Liver (tissue), 9 donors: ENCODE results near the gene DIAPH2. TPM values are rescaled to one million over a fixed set of nuclear protein-coding genes. Genes with fewer than 3 reads are reported as not detected.
A peak's percentile ranks its signal among the peaks of the same experiment; 100 is the strongest.

ENCODE experiments used
- DNase-seq: peaks from one replicate; pipeline ENCODE4 v3.0.0-alpha.2; 2017; ENCODE audit warnings: low spot score
- H3K27ac ChIP-seq, 2 donors: one replicate each; pipeline ENCODE4 v1.7.0; 2013; ENCODE audit warnings: inconsistent platforms in 2 of 2, low read length in 2 of 2, control low read depth in 1 of 2, low read depth in 1 of 2, mild to moderate bottlenecking in 1 of 2
- H3K27me3 ChIP-seq, 4 donors: one replicate each; pipeline versions ENCODE4 v1.6.1 to v1.7.0; 2013; ENCODE audit warnings: low read length in 3 of 4, inconsistent platforms in 1 of 4, mild to moderate bottlenecking in 1 of 4, moderate library complexity in 1 of 4; ENCODE audit not compliant: control insufficient read depth in 4 of 4, insufficient read depth in 4 of 4
- H3K36me3 ChIP-seq, 4 donors: one replicate each; pipeline versions ENCODE4 v1.6.1 to v1.7.0; 2013; ENCODE audit warnings: low read length in 3 of 4, mild to moderate bottlenecking in 3 of 4, low read depth in 1 of 4, moderate library complexity in 1 of 4; ENCODE audit not compliant: control insufficient read depth in 4 of 4, insufficient read depth in 3 of 4
- H3K4me1 ChIP-seq, 4 donors: one replicate each; pipeline versions ENCODE4 v1.6.1 to v1.7.0; 2013; ENCODE audit warnings: low read length in 3 of 4, mild to moderate bottlenecking in 3 of 4, moderate library complexity in 1 of 4; ENCODE audit not compliant: control insufficient read depth in 4 of 4, insufficient read depth in 4 of 4
- H3K4me3 ChIP-seq, 3 donors: one replicate each; pipeline versions ENCODE4 v1.6.1 to v1.7.0; 2013; ENCODE audit warnings: low read length in 3 of 3, control low read depth in 1 of 3, low read depth in 1 of 3, mild to moderate bottlenecking in 1 of 3
- H3K9ac ChIP-seq, 2 donors: one replicate each; pipeline ENCODE4 v1.7.0; 2013; ENCODE audit warnings: low read length in 2 of 2, mild to moderate bottlenecking in 2 of 2, moderate library complexity in 2 of 2, control low read depth in 1 of 2, low read depth in 1 of 2
- H3K9me3 ChIP-seq, 4 donors: one replicate each; pipeline versions ENCODE4 v1.6.1 to v1.7.0; 2013; ENCODE audit warnings: low read length in 3 of 4; ENCODE audit not compliant: control insufficient read depth in 4 of 4
- EGR1 ChIP-seq, 2 donors: IDR thresholded peaks; 2 replicates each; pipeline ENCODE4 v1.6.1; 2016 to 2018; ENCODE audit warnings: antibody characterized with exemption in 2 of 2, low read depth in 2 of 2
- FOXA1 ChIP-seq: IDR thresholded peaks from 2 replicates; pipeline ENCODE4 v1.6.1; 2016; ENCODE audit warnings: antibody characterized with exemption
- FOXA2 ChIP-seq: IDR thresholded peaks from 2 replicates; pipeline ENCODE4 v1.6.1; 2016; ENCODE audit warnings: antibody characterized with exemption
- GABPA ChIP-seq, 2 donors: IDR thresholded peaks in 1 of 2; conservative IDR thresholded peaks in 1 of 2; 2 replicates each; pipeline ENCODE4 v1.6.1; 2016; ENCODE audit warnings: antibody characterized with exemption in 2 of 2, mild to moderate bottlenecking in 1 of 2, moderate library complexity in 1 of 2
- HNF4A ChIP-seq, 2 donors: conservative IDR thresholded peaks; 2 replicates each; pipeline ENCODE4 v1.6.1; 2016; ENCODE audit warnings: antibody characterized with exemption in 2 of 2, mild to moderate bottlenecking in 2 of 2
- HNF4G ChIP-seq: IDR thresholded peaks from 2 replicates; pipeline ENCODE4 v1.6.1; 2016; ENCODE audit warnings: antibody characterized with exemption
- JUND ChIP-seq, 2 donors: IDR thresholded peaks; 2 replicates each; pipeline ENCODE4 v1.6.1; 2016; ENCODE audit warnings: antibody characterized with exemption in 2 of 2
- NR2F2 ChIP-seq: IDR thresholded peaks from 2 replicates; pipeline ENCODE4 v1.6.1; 2016; ENCODE audit warnings: antibody characterized with exemption
- RAD21 ChIP-seq, 2 donors: IDR thresholded peaks; 2 replicates each; pipeline ENCODE4 v1.6.1; 2016; ENCODE audit warnings: antibody characterized with exemption in 2 of 2, mild to moderate bottlenecking in 2 of 2
- SP1 ChIP-seq: IDR thresholded peaks from 2 replicates; pipeline ENCODE4 v1.6.1; 2018; ENCODE audit warnings: antibody characterized with exemption, mild to moderate bottlenecking
- TAF1 ChIP-seq: conservative IDR thresholded peaks from 2 replicates; pipeline ENCODE4 v1.6.1; 2016; ENCODE audit warnings: antibody characterized with exemption, mild to moderate bottlenecking
- YY1 ChIP-seq: IDR thresholded peaks from 2 replicates; pipeline ENCODE4 v1.6.1; 2016; ENCODE audit warnings: antibody characterized with exemption, mild to moderate bottlenecking
- WGBS: extraction: QIAGEN DNeasy Blood & Tissue Kit; methylation state at CpG from one replicate; pipeline ENCODE4 v1.1.7; 2013; 5-methylcytosine and 5-hydroxymethylcytosine counted together
- polyA plus RNA-seq, 2 donors: library from polyadenylated mRNA; stranded (reverse) in 1 of 2; unstranded in 1 of 2; fragments of 200-250 nt in 1 of 2; fragments of >200 nt in 1 of 2; fragmentation: Nextera tagmentation in 1 of 2; extraction: Ambion mirVana in 1 of 2; gene quantifications; one replicate each; pipeline versions ENCODE4 v1.2.1 to v1.2.3, GENCODE V29; 2013 to 2015
- total RNA-seq, 2 donors: library from RNA; depleted of rRNA; stranded (reverse); fragments of >200 nt; gene quantifications; one replicate each; pipeline ENCODE4 v1.2.3, GENCODE V29; 2014
- TF ChIP-seq, protein P1 (sequence below): IDR thresholded peaks from 2 replicates; pipeline ENCODE4 v1.6.1; 2016; ENCODE audit warnings: antibody characterized with exemption
- TF ChIP-seq, protein P2 (sequence below): fragments of 150-350 bp; IDR thresholded peaks from 2 replicates; pipeline ENCODE4 v1.5.1; 2017; ENCODE audit warnings: improper control_type of control experiment, low read depth, low read length; ENCODE audit not compliant: missing input control
- TF ChIP-seq, protein P3 (sequence below): IDR thresholded peaks from 2 replicates; pipeline ENCODE4 v1.6.1; 2016; ENCODE audit warnings: antibody characterized with exemption
- TF ChIP-seq, protein P4 (sequence below): IDR thresholded peaks from 2 replicates; pipeline ENCODE4 v1.6.1; 2016; ENCODE audit warnings: antibody characterized with exemption
- TF ChIP-seq, protein P5 (sequence below): IDR thresholded peaks from 2 replicates; pipeline ENCODE4 v1.6.1; 2016; ENCODE audit warnings: antibody characterized with exemption, mild to moderate bottlenecking
- donor health status: healthy.
- donor health status: healthy.
- donor health status: healthy.
- donor health status: healthy.
- donor health status: healthy.

DIAPH2 gene
- total and polyA plus RNA-seq, 4 donors, result 2.7 to 16.6 (median 5.3) TPM

DNA sequence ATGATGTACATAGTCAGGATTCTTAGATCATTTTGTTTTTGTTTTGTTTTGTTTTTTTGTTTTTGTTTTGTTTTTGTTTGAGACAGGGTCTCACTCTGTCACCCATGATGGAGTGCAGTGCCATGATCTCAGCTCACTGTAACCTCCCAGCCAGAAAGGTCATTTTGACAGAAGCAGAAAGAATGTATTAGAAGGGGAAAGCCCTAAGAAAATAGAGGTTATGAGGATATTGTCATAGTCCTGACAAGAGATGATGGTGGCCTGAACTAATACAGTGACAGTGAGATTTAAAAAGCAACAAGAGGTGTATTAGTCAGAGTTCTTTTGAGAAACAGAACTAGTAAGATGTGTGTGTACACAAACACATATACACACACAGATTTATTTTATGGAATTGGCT lies 702.4 kb downstream of the DIAPH2 start:
- no peak for DNase-seq
- Histone ChIP-seq H3K36me3 (no peaks in the 10 kb centered on the region), H3K9me3 (no peaks in the 10 kb centered on the region), H3K4me3 (no peak overlapping the region), H3K27ac (no peak overlapping the region), H3K4me1 (no peaks in the 10 kb centered on the region), H3K27me3 (no peaks in the 10 kb centered on the region), H3K9ac (no peak overlapping the region)
- TF ChIP-seq FOXA1 (no peak), HNF4A (conservative IDR thresholded peaks at IDR 0.05) (no peak), EGR1 (IDR thresholded peaks at IDR 0.05; ENCODE audit: low read depth in 2 of 2) (no peak), HNF4G (no peak), NR2F2 (no peak), JUND (IDR thresholded peaks at IDR 0.05) (no peak), YY1 (no peak), RAD21 (IDR thresholded peaks at IDR 0.05) (no peak), TAF1 (no peak), GABPA (IDR thresholded peaks at IDR 0.05 in 1 of 2, conservative IDR thresholded peaks at IDR 0.05 in 1 of 2) (no peak), FOXA2 (no peak), SP1 (no peak)
- TF ChIP-seq, protein P1, sequence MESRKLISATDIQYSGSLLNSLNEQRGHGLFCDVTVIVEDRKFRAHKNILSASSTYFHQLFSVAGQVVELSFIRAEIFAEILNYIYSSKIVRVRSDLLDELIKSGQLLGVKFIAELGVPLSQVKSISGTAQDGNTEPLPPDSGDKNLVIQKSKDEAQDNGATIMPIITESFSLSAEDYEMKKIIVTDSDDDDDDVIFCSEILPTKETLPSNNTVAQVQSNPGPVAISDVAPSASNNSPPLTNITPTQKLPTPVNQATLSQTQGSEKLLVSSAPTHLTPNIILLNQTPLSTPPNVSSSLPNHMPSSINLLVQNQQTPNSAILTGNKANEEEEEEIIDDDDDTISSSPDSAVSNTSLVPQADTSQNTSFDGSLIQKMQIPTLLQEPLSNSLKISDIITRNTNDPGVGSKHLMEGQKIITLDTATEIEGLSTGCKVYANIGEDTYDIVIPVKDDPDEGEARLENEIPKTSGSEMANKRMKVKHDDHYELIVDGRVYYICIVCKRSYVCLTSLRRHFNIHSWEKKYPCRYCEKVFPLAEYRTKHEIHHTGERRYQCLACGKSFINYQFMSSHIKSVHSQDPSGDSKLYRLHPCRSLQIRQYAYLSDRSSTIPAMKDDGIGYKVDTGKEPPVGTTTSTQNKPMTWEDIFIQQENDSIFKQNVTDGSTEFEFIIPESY, result no peak
- TF ChIP-seq, protein P2, sequence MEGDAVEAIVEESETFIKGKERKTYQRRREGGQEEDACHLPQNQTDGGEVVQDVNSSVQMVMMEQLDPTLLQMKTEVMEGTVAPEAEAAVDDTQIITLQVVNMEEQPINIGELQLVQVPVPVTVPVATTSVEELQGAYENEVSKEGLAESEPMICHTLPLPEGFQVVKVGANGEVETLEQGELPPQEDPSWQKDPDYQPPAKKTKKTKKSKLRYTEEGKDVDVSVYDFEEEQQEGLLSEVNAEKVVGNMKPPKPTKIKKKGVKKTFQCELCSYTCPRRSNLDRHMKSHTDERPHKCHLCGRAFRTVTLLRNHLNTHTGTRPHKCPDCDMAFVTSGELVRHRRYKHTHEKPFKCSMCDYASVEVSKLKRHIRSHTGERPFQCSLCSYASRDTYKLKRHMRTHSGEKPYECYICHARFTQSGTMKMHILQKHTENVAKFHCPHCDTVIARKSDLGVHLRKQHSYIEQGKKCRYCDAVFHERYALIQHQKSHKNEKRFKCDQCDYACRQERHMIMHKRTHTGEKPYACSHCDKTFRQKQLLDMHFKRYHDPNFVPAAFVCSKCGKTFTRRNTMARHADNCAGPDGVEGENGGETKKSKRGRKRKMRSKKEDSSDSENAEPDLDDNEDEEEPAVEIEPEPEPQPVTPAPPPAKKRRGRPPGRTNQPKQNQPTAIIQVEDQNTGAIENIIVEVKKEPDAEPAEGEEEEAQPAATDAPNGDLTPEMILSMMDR, result no peak
- TF ChIP-seq, protein P3, sequence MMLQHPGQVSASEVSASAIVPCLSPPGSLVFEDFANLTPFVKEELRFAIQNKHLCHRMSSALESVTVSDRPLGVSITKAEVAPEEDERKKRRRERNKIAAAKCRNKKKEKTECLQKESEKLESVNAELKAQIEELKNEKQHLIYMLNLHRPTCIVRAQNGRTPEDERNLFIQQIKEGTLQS, result no peak
- TF ChIP-seq, protein P4, sequence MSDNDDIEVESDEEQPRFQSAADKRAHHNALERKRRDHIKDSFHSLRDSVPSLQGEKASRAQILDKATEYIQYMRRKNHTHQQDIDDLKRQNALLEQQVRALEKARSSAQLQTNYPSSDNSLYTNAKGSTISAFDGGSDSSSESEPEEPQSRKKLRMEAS, result no peak
- TF ChIP-seq, protein P5, sequence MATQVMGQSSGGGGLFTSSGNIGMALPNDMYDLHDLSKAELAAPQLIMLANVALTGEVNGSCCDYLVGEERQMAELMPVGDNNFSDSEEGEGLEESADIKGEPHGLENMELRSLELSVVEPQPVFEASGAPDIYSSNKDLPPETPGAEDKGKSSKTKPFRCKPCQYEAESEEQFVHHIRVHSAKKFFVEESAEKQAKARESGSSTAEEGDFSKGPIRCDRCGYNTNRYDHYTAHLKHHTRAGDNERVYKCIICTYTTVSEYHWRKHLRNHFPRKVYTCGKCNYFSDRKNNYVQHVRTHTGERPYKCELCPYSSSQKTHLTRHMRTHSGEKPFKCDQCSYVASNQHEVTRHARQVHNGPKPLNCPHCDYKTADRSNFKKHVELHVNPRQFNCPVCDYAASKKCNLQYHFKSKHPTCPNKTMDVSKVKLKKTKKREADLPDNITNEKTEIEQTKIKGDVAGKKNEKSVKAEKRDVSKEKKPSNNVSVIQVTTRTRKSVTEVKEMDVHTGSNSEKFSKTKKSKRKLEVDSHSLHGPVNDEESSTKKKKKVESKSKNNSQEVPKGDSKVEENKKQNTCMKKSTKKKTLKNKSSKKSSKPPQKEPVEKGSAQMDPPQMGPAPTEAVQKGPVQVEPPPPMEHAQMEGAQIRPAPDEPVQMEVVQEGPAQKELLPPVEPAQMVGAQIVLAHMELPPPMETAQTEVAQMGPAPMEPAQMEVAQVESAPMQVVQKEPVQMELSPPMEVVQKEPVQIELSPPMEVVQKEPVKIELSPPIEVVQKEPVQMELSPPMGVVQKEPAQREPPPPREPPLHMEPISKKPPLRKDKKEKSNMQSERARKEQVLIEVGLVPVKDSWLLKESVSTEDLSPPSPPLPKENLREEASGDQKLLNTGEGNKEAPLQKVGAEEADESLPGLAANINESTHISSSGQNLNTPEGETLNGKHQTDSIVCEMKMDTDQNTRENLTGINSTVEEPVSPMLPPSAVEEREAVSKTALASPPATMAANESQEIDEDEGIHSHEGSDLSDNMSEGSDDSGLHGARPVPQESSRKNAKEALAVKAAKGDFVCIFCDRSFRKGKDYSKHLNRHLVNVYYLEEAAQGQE, result no peak

DNA sequence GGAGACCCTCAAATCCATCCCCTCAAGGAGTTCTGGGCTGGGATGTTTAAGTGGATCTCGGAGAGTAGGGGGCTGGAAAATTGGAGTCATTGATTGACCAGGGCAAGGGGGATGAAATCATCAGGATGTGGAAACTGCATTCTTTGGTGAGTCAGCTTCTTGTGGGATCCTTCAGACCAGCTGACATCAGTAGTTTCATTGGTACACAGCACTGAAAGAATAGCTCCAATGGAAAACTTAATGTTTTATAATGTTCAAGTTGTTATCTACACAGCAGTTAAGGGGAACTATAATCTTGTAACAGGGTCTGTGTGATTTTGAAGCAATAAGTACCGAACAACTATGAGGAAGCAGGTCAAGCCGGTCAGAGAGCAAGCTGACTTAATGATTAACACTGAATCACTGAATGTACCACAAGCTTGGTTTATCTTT lies 705.1 kb downstream of the DIAPH2 start:
- TF ChIP-seq, protein P1, result no peak
- TF ChIP-seq JUND (IDR thresholded peaks at IDR 0.05), result peak in 1 of 2 donors; percentile 41
- H3K27ac ChIP-seq, result no peak overlapping the region

More for the DNA sequence above, 705.1 kb downstream of the DIAPH2 start:
- Histone ChIP-seq H3K27me3 (no peaks in the 10 kb centered on the region), H3K4me1 (no peaks in the 10 kb centered on the region), H3K9ac (no peak overlapping the region), H3K4me3 (no peak overlapping the region), H3K36me3 (no peaks in the 10 kb centered on the region), H3K9me3 (no peaks in the 10 kb centered on the region)
- DNase-seq, result no peak
- 66% methylated on average over 3 of the region's 3 CpGs for WGBS
